OCI-LY7 (cell line): ENCODE data around the gene INPP5B.

Experiments
- CTCF ChIP-seq: fragments of 200-600 bp; sonication (generic); conservative IDR thresholded peaks from 2 replicates; pipeline ENCODE4 v1.5.1; 2014; ENCODE audit warnings: mild to moderate bottlenecking, antibody characterized with exemption, low read length, moderate library complexity, mixed read lengths
- EZH2phosphoT487 ChIP-seq: fragments of 200-600 bp; sonication (generic); IDR thresholded peaks from 2 replicates; pipeline ENCODE4 v1.6.1; 2018; ENCODE audit warnings: low read depth, borderline replicate concordance, mild to moderate bottlenecking, mixed run types, antibody characterized with exemption, low read length, moderate library complexity, mixed read lengths

- TF ChIP-seq CTCF (no peak), EZH2phosphoT487 (no peak)
Measured at GRCh38 chr1:37845049-37845646, 101.7 kb downstream of the INPP5B start.
